ENCODE results near the gene TSFM.
"Not testable (repeated sequence)": the region's sequence is repeated elsewhere in the genome, so short reads cannot be mapped to it uniquely, and the experiment has no call there.

TSFM gene

GRCh38 chr12:57772429-57773322, 9.9 kb upstream of the TSFM start, which contains the start of gene EEF1AKMT3:
Gene EEF1AKMT3 (plus strand): TSS chr12:57772614. CDS start chr12:57772725, 111 bp downstream.
- Histone ChIP-seq H3K27me3 (ENCODE audit: insufficient read depth, poor library complexity, severe bottlenecking) (no peaks in the 10 kb centered on the region), H3K27ac (replicated peaks) (peak within 1 kb of the TSS; percentile 96), H3K4me3 (replicated peaks; ENCODE audit: insufficient read depth, low read length) (peak within 1 kb of the TSS; percentile 79)
- DNase-seq (ENCODE audit: low read depth in 1 of 2, low spot score in 1 of 2), result peak in 1 of 2 experiments; percentile 49
- TF ChIP-seq SPI1 (IDR thresholded peaks at IDR 0.05; ENCODE audit: borderline replicate concordance, low read depth), result no peak
- TF ChIP-seq REST (IDR thresholded peaks at IDR 0.05; ENCODE audit: insufficient replicate concordance, low read depth), result no peak
- no peak for TF ChIP-seq GABPA (IDR thresholded peaks at IDR 0.05; ENCODE audit: low read depth)

GRCh38 chr12:57774634-57775033, 8.0 kb upstream of the TSFM start:
- not testable (repeated sequence) for H3K27me3 ChIP-seq (ENCODE audit: insufficient read depth, poor library complexity, severe bottlenecking); H3K4me3 ChIP-seq (replicated peaks; ENCODE audit: insufficient read depth, low read length)

GRCh38 chr12:57775044-57775443, 7.5 kb upstream of the TSFM start:
- Histone ChIP-seq H3K4me3 (replicated peaks; ENCODE audit: insufficient read depth, low read length) (no peak overlapping the region), H3K27me3 (ENCODE audit: insufficient read depth, poor library complexity, severe bottlenecking) (no peaks in the 10 kb centered on the region), H3K27ac (replicated peaks) (no peak overlapping the region)
- TF ChIP-seq GABPA (IDR thresholded peaks at IDR 0.05; ENCODE audit: low read depth) (no peak), CTCF (IDR thresholded peaks at IDR 0.05; ENCODE audit: insufficient read depth, low read length) (no peak), REST (IDR thresholded peaks at IDR 0.05; ENCODE audit: insufficient replicate concordance, low read depth) (no peak), POLR2AphosphoS5 (IDR thresholded peaks at IDR 0.05; ENCODE audit: low read depth) (no peak), SPI1 (IDR thresholded peaks at IDR 0.05; ENCODE audit: borderline replicate concordance, low read depth) (no peak)
- DNase-seq (ENCODE audit: low read depth in 1 of 2, low spot score in 1 of 2), result no peak

More at GRCh38 chr12:57774634-57775033, 8.0 kb upstream of the TSFM start:
- H3K27ac ChIP-seq (replicated peaks); DNase-seq (ENCODE audit: low read depth in 1 of 2, low spot score in 1 of 2): not testable (repeated sequence)

GRCh38 chr12:57775563-57776246, 6.9 kb upstream of the TSFM start:
- no peak for TF ChIP-seq REST (IDR thresholded peaks at IDR 0.05; ENCODE audit: insufficient replicate concordance, low read depth)
- no peak for TF ChIP-seq POLR2AphosphoS5 (IDR thresholded peaks at IDR 0.05; ENCODE audit: low read depth)
- no peak for TF ChIP-seq CTCF (IDR thresholded peaks at IDR 0.05; ENCODE audit: insufficient read depth, low read length)
- peak; percentile 42; the same call in 1 of the 2 replicates for TF ChIP-seq SPI1 (IDR thresholded peaks at IDR 0.05; ENCODE audit: borderline replicate concordance, low read depth)
- DNase-seq (ENCODE audit: low read depth in 1 of 2, low spot score in 1 of 2), result peak; percentile 47 to 78
- H3K27me3 ChIP-seq (ENCODE audit: insufficient read depth, poor library complexity, severe bottlenecking), result no peaks in the 10 kb centered on the region
- no peak overlapping the region for H3K27ac ChIP-seq (replicated peaks)
- no peak overlapping the region for H3K4me3 ChIP-seq (replicated peaks; ENCODE audit: insufficient read depth, low read length)
